ENCODE results near the gene AAR2.

The AAR2 gene

DNA sequence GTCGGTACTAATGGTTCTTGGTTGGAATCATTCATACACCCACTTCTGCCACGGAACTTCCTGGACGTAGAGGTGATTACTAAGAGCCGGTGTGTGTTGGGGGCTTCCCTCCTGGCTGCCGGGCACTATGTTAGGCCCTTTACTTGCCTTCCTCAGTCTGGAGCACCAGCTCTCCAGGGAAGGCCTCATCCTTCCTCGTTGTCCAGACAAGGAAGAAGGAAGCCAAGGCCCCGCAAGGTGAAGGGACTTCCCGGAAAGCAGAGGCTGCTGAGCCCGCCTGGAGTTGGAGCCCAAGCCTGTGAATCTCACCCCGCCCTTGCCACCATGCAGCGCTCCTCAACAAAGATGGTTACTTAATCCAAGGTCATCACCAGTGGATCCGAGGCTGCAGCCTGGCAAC is 26.2 kb downstream of the AAR2 start:
- DNase-seq = no peak

GRCh38 chr20:36264426-36265246 is 28.4 kb downstream of the AAR2 start:
- DNase-seq = no peak

- no peak for DNase-seq
Observed at GRCh38 chr20:36266189-36266588, 29.9 kb downstream of the AAR2 start.

- DNase-seq = no peak
Observed at GRCh38 chr20:36267605-36268381, 31.5 kb downstream of the AAR2 start.

GRCh38 chr20:36268440-36269342 is 32.4 kb downstream of the AAR2 start:
- no peak for DNase-seq

- no peak for DNase-seq
Observed at GRCh38 chr20:36269507-36269906, 33.2 kb downstream of the AAR2 start.

GRCh38 chr20:36270744-36271638 is 34.7 kb downstream of the AAR2 start:
- DNase-seq = no peak

DNA sequence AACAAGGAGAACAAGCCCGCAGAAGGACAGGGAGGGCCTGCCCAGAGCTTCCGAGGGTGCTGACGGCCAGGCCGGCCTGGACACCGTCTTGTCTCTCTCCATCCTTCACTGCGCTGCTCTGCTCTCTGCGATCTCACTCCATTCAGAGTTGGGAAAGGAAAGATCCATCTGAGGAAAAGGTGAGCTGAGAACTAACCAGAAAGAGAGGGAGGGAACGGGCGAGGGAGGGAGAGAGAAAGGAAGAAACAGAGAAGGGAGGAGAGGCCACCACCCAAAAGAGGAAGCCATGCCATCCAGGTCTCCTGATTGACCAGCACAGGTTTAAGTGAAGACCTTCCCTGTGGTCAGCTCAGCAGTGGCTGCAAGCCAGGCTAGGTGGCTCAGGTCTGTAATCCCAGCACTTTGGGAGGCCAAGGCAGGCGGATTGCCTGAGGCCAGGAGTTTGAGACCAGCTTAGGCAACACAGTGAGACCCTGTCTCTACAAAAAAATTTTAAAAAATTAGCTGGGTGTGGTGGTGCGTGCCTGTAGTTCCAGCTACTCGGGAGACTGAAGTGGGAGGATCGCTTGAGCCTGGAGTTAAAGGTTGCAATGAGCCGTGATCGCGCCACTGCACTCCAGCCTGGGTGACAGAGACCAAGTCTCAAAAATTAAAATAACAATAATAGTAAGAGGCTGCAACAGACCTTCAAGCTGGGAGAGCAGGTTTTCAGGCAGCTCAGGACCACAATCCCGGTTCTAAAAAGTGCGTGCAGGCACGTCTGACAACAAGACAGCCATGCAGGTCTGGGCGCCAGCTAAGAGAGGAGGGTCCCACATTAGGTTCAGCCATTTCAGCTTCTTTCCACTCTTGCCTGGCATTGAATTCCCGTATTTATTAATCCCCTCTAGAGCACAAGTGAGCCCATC is 35.6 kb downstream of the AAR2 start:
- no peak for DNase-seq

- DNase-seq = no peak
Observed at GRCh38 chr20:36272547-36273220, 36.4 kb downstream of the AAR2 start.

GRCh38 chr20:36273414-36274180 is 37.3 kb downstream of the AAR2 start:
- no peak for DNase-seq

- DNase-seq = no peak
Observed at GRCh38 chr20:36274181-36274841, 38.0 kb downstream of the AAR2 start.

GRCh38 chr20:36275011-36275410 is 38.7 kb downstream of the AAR2 start:
- DNase-seq = no peak

GRCh38 chr20:36275441-36276189 is 39.3 kb downstream of the AAR2 start:
- no peak for DNase-seq

DNA sequence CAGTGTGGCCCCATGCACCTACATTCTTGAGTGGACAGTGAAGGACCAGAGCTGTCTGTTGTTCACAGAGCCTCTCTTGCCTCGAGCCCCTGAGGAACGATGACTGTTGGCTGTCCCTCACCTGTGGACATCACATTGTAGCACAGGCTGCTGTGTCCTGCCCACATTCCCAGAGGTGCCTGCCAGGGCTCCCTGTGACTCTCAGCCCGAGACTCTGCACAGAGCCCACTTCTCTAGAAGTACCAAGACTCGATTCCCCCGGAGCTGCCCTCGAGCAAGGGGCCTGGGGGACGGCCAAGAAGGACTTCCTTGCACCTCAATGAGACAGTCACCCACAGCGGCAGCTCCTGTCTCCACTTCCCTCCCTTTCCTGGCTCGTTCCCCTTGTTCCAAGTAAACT is 41.3 kb downstream of the AAR2 start:
- no peak for DNase-seq

- DNase-seq = no peak
Observed at GRCh38 chr20:36279362-36279761, 43.1 kb downstream of the AAR2 start.

DNA sequence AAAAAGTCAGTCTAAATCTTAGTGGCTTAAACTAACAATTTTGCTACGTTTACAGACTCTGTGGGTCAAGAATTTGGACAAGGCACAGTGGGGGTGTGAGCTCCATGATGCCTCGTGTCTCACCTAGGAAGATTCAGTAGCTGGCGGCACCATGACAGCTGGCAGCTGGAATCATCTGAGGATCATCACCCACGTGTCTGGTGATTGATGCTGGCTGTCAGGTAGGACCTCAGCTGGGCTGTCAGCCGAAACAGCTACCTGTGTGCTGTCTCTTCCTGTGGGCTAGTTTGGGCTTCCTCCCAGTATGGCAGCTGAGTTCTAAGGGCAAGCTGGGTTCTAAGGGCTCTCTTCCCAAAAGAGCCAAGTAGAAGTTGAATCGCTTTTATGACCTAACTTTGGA is 43.5 kb downstream of the AAR2 start:
- no peak for DNase-seq

- DNase-seq = no peak
Observed at GRCh38 chr20:36281785-36282380, 45.6 kb downstream of the AAR2 start.

GRCh38 chr20:36284751-36285150 is 48.5 kb downstream of the AAR2 start:
- no peak for DNase-seq

Data from NCI-H2029 treated with DMSO at 0.1 percent for 48 hours (cell line).